SK-N-SH (cell line): Measurements from ENCODE around the gene PPP4R3A. TPM values are rescaled to one million over a fixed set of nuclear protein-coding genes. Genes with fewer than 3 reads are reported as not detected.
A peak's percentile ranks its signal among the peaks of the same experiment; 100 is the strongest.

Experiments used
- CTCF ChIA-PET: fragments of 300-600, 350-600 bp; formaldehyde crosslinking; extraction: SDS; loops from one replicate; lab custom pipeline; 2021; lab: Yijun Ruan, JAX
- POLR2A ChIA-PET: fragments of 350-600 bp; sonication (Branson Sonifier 250); formaldehyde crosslinking; extraction: SDS; loops from one replicate; lab custom pipeline; 2020; ENCODE audit warnings: antibody characterized with exemption, inconsistent platforms; lab: Yijun Ruan, JAX
- DNase-seq: peaks from one replicate; pipeline ENCODE4 v3.0.0; 2012
- H2AFZ ChIP-seq: fragments of 200-600 bp; sonication (generic); 2 replicates; pipeline ENCODE4 v1.8.1; 2016; ENCODE audit warnings: antibody characterized with exemption, mild to moderate bottlenecking, low read depth
- H3F3A ChIP-seq: fragments of 200-600 bp; sonication (generic); replicated peaks from 2 replicates; pipeline ENCODE3; 2016; ENCODE audit warnings: antibody characterized with exemption, mild to moderate bottlenecking; ENCODE audit not compliant: insufficient read depth
- H3K27ac ChIP-seq, 2 experiments: fragments of 200-500 bp in 1 of 2; fragments of 200-600 bp in 1 of 2; sonication (Bioruptor generic) in 1 of 2; sonication (generic), shearing (Covaris generic) in 1 of 2; 2 replicates each; pipeline versions ENCODE4 v1.5.1 to v1.6.1; 2014 to 2016; ENCODE audit warnings: low read depth in 2 of 2, inconsistent platforms in 1 of 2, low read length in 1 of 2, mild to moderate bottlenecking in 1 of 2, mixed read lengths in 1 of 2
- H3K27me3 ChIP-seq: fragments of 200-600 bp; sonication (generic), shearing (Covaris generic); 2 replicates; pipeline ENCODE4 v1.6.1; 2016; ENCODE audit warnings: mixed run types; ENCODE audit not compliant: insufficient read depth
- H3K36me3 ChIP-seq, 2 experiments: fragments of 200-500 bp in 1 of 2; fragments of 200-600 bp in 1 of 2; sonication (Bioruptor generic) in 1 of 2; sonication (generic) in 1 of 2; replicated peaks in 1 of 2; 2 replicates each; pipeline versions ENCODE3 to v1.5.1; 2014 to 2016; ENCODE audit warnings: low read length in 1 of 2, mild to moderate bottlenecking in 1 of 2; ENCODE audit not compliant: insufficient read depth in 2 of 2, control insufficient read depth in 1 of 2
- H3K4me1 ChIP-seq, 2 experiments: fragments of 200-500 bp in 1 of 2; fragments of 200-600 bp in 1 of 2; sonication (Bioruptor generic) in 1 of 2; sonication (generic), shearing (Covaris generic) in 1 of 2; 2 replicates each; pipeline versions ENCODE4 v1.5.1 to v1.6.1; 2014 to 2016; ENCODE audit warnings: low read depth in 1 of 2, low read length in 1 of 2, mixed run types in 1 of 2; ENCODE audit not compliant: insufficient read depth in 2 of 2, control insufficient read depth in 1 of 2
- H3K4me2 ChIP-seq: fragments of 200-600 bp; sonication (generic), shearing (Covaris generic); 2 replicates; pipeline ENCODE4 v1.6.1; 2017; ENCODE audit warnings: mixed run types
- H3K4me3 ChIP-seq, 2 experiments: fragments of 200-500 bp in 1 of 2; fragments of 200-600 bp in 1 of 2; sonication (Bioruptor generic) in 1 of 2; sonication (generic), shearing (Covaris generic) in 1 of 2; 2 replicates each; pipeline versions ENCODE4 v1.5.1 to v1.8.1; 2014 to 2016; ENCODE audit warnings: low read depth in 2 of 2, inconsistent platforms in 1 of 2, low read length in 1 of 2, mild to moderate bottlenecking in 1 of 2, mixed read lengths in 1 of 2, moderate library complexity in 1 of 2
- H3K79me2 ChIP-seq: fragments of 200-600 bp; sonication (generic); 2 replicates; pipeline ENCODE4 v1.8.1; 2017; ENCODE audit warnings: mild to moderate bottlenecking; ENCODE audit not compliant: insufficient read depth
- H3K9ac ChIP-seq: fragments of 200-600 bp; sonication (generic); 2 replicates; pipeline ENCODE4 v1.6.1; 2017; ENCODE audit warnings: mixed run types
- H3K9me2 ChIP-seq: fragments of 200-600 bp; sonication (generic); 2 replicates; pipeline ENCODE4 v1.6.1; 2017; ENCODE audit warnings: mixed run types
- H3K9me3 ChIP-seq: fragments of 200-600 bp; sonication (generic); 2 replicates; pipeline ENCODE4 v1.6.1; 2017; ENCODE audit warnings: mixed run types, mild to moderate bottlenecking, moderate library complexity
- H4K20me1 ChIP-seq: fragments of 200-600 bp; sonication (generic); 2 replicates; pipeline ENCODE4 v1.6.1; 2017; ENCODE audit warnings: mild to moderate bottlenecking, mixed run types; ENCODE audit not compliant: insufficient read depth
- EZH2phosphoT487 ChIP-seq: fragments of 200-600 bp; sonication (generic); IDR thresholded peaks from 2 replicates; pipeline ENCODE4 v1.6.1; 2017; ENCODE audit warnings: low read depth, mixed run types, mild to moderate bottlenecking, antibody characterized with exemption, moderate library complexity, borderline replicate concordance
- FOSL2 ChIP-seq: IDR thresholded peaks from 2 replicates; pipeline ENCODE4 v1.4.0; 2012; ENCODE audit warnings: low read depth, mild to moderate bottlenecking, moderate library complexity, borderline replicate concordance
- NRF1 ChIP-seq: IDR thresholded peaks from 2 replicates; pipeline ENCODE4 v1.6.1; 2012; ENCODE audit warnings: low read depth, mild to moderate bottlenecking, low read length
- POLR2AphosphoS5 ChIP-seq: IDR thresholded peaks from 2 replicates; pipeline ENCODE4 v1.6.1; 2012; ENCODE audit warnings: low read depth, low read length
- RCOR1 ChIP-seq: fragments of 150-350 bp; IDR thresholded peaks from 2 replicates; pipeline ENCODE4 v1.6.1; 2017; ENCODE audit warnings: antibody characterized with exemption, low read length
- RFX5 ChIP-seq: IDR thresholded peaks from 2 replicates; pipeline ENCODE4 v1.6.1; 2012; ENCODE audit warnings: mild to moderate bottlenecking, improper control_type of control experiment, low read length
- TAF1 ChIP-seq: IDR thresholded peaks from 2 replicates; pipeline ENCODE4 v1.6.1; 2012; ENCODE audit warnings: low read depth, mild to moderate bottlenecking, low read length, moderate library complexity, borderline replicate concordance
- WGBS: methylation state at CpG from one replicate; pipeline ENCODE4 v1.1.6; 2017; ENCODE audit warnings: low lambda C conversion rate; 5-methylcytosine and 5-hydroxymethylcytosine counted together
- polyA plus RNA-seq, 3 experiments: library from polyadenylated mRNA; depleted of rRNA; stranded (reverse); fragments of >200 nt; gene quantifications; 2 replicates each; pipeline ENCODE4 v1.2.3, GENCODE V29; 2012
- TF ChIP-seq, protein P1 (sequence below): IDR thresholded peaks from 2 replicates; pipeline ENCODE4 v1.6.1; 2012; ENCODE audit warnings: mild to moderate bottlenecking, low read depth, low read length, moderate library complexity
- TF ChIP-seq, protein P2 (sequence below): IDR thresholded peaks from 2 replicates; pipeline ENCODE4 v1.4.0; 2012; ENCODE audit warnings: low read depth
- TF ChIP-seq, protein P3 (sequence below): fragments of 150-350 bp; IDR thresholded peaks from 2 replicates; pipeline ENCODE4 v1.6.1; 2016; ENCODE audit warnings: mild to moderate bottlenecking, low read depth, low read length

The PPP4R3A gene
- polyA plus RNA-seq, 1 of the 3 experiments (the other 2 are of a cell fraction) = 34.9 TPM

DNA sequence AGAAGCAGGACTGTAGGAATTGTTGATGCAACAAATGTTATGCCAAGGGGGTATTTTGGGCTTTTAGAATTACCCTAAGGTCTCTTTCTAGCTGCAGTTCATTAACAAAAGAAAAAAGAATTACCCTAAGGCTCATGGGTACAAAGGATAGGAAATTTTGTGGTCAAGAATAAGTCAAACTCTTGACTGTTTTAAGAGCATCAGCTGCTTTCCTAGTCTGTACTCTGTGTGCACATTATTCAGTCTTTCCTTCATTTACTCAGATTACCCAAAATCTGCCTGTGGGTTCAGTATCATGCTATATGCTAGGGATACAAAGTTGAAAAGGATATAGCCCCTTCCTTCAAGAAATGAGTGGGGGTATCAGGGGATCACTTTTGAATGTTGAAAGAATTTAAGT is 56.0 kb downstream of the PPP4R3A start:
- POLR2A ChIA-PET = no interaction called here
- DNase-seq = no peak
- TF ChIP-seq EZH2phosphoT487 (no peak), FOSL2 (no peak), TAF1 (no peak), RCOR1 (no peak), RFX5 (no peak)
- TF ChIP-seq, protein P1, sequence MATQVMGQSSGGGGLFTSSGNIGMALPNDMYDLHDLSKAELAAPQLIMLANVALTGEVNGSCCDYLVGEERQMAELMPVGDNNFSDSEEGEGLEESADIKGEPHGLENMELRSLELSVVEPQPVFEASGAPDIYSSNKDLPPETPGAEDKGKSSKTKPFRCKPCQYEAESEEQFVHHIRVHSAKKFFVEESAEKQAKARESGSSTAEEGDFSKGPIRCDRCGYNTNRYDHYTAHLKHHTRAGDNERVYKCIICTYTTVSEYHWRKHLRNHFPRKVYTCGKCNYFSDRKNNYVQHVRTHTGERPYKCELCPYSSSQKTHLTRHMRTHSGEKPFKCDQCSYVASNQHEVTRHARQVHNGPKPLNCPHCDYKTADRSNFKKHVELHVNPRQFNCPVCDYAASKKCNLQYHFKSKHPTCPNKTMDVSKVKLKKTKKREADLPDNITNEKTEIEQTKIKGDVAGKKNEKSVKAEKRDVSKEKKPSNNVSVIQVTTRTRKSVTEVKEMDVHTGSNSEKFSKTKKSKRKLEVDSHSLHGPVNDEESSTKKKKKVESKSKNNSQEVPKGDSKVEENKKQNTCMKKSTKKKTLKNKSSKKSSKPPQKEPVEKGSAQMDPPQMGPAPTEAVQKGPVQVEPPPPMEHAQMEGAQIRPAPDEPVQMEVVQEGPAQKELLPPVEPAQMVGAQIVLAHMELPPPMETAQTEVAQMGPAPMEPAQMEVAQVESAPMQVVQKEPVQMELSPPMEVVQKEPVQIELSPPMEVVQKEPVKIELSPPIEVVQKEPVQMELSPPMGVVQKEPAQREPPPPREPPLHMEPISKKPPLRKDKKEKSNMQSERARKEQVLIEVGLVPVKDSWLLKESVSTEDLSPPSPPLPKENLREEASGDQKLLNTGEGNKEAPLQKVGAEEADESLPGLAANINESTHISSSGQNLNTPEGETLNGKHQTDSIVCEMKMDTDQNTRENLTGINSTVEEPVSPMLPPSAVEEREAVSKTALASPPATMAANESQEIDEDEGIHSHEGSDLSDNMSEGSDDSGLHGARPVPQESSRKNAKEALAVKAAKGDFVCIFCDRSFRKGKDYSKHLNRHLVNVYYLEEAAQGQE = no peak
- TF ChIP-seq, protein P2, sequence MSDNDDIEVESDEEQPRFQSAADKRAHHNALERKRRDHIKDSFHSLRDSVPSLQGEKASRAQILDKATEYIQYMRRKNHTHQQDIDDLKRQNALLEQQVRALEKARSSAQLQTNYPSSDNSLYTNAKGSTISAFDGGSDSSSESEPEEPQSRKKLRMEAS = no peak
- TF ChIP-seq, protein P3, sequence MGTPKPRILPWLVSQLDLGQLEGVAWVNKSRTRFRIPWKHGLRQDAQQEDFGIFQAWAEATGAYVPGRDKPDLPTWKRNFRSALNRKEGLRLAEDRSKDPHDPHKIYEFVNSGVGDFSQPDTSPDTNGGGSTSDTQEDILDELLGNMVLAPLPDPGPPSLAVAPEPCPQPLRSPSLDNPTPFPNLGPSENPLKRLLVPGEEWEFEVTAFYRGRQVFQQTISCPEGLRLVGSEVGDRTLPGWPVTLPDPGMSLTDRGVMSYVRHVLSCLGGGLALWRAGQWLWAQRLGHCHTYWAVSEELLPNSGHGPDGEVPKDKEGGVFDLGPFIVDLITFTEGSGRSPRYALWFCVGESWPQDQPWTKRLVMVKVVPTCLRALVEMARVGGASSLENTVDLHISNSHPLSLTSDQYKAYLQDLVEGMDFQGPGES = no peak
- H3K27me3 ChIP-seq = no peaks in the 10 kb centered on the region
- peaks cover 34 to 48% of the 10 kb centered on the region in 2 experiments for H3K36me3 ChIP-seq
- no peaks in the 10 kb centered on the region for H3K79me2 ChIP-seq
- H3K4me3 ChIP-seq = no peak overlapping the region
- no peaks in the 10 kb centered on the region for H3K4me1 ChIP-seq
- no peaks in the 10 kb centered on the region; the same call in 1 of the 2 replicates for H4K20me1 ChIP-seq
- no peak overlapping the region for H3K4me2 ChIP-seq
- H3K9ac ChIP-seq = no peak overlapping the region
- CTCF ChIA-PET = interaction anchor here (0.9 to 1.5 kb wide), 4 partner anchors 9 to 131 kb away, joined by 3 to 5 read pairs (median 3); no protein-coding TSS in a partner anchor
- no peaks in the 10 kb centered on the region for H3K9me2 ChIP-seq
- H2AFZ ChIP-seq = no peak overlapping the region
- H3K27ac ChIP-seq = no peak overlapping the region
- peaks cover 23% of the 10 kb centered on the region for H3F3A ChIP-seq
- no peaks in the 10 kb centered on the region for H3K9me3 ChIP-seq

DNA sequence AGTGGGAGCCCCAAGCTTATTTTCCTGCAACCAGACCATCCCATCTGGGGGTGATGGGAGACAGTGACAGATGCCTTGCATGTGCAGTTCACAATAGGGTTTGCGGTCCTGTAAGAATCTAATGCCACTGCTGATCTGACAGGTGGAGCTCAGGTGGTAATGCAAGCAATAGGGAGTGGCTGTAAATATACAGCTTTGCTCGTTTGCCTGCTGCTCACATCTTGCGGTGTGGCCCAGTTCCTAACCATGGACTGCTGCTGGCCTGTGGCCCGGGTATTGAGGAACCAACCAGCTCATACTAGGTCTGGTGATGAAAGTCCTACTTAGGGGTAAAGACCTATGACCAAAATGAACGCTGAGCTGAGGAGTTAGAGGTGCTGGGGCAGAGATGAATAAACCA is 56.4 kb downstream of the PPP4R3A start:
- Histone ChIP-seq H3F3A (peaks cover 23% of the 10 kb centered on the region), H3K36me3 (peaks cover 33 to 44% of the 10 kb centered on the region in 2 experiments), H3K27ac (no peak overlapping the region), H4K20me1 (no peaks in the 10 kb centered on the region; the same call in 1 of the 2 replicates), H3K4me2 (no peak overlapping the region), H3K9ac (no peak overlapping the region), H3K4me1 (no peaks in the 10 kb centered on the region), H3K9me3 (no peaks in the 10 kb centered on the region), H3K27me3 (no peaks in the 10 kb centered on the region), H2AFZ (no peak overlapping the region), H3K9me2 (no peaks in the 10 kb centered on the region), H3K4me3 (no peak overlapping the region), H3K79me2 (no peaks in the 10 kb centered on the region)
- WGBS = 95% methylated on average over 3 of the region's 5 CpGs
- ChIA-PET CTCF (interaction anchor here (0.9 to 1.5 kb wide), 4 partner anchors 9 to 131 kb away, joined by 3 to 5 read pairs (median 3); no protein-coding TSS in a partner anchor), POLR2A (no interaction called here)
- peak; percentile 6; the same call in 1 of the 2 replicates for TF ChIP-seq POLR2AphosphoS5
- no peak for TF ChIP-seq NRF1
- DNase-seq = no peak
